ENCODE measurements around the gene DIPK2A. TPM values are rescaled to one million over a fixed set of nuclear protein-coding genes. Genes with fewer than 3 reads are reported as not detected.

Gene DIPK2A
- polyA plus RNA-seq, 1 donor from 2014 or later: 9.7 TPM

GRCh38 chr3:143979041-143979440 is 7.4 kb downstream of the DIPK2A start:
- H3K9ac ChIP-seq (ENCODE audit: low read length): no peak overlapping the region
- H3K36me3 ChIP-seq (ENCODE audit: insufficient read depth, low read length): no peaks in the 10 kb centered on the region
- no peaks in the 10 kb centered on the region for H3K9me3 ChIP-seq (ENCODE audit: low read length)
- H3K27me3 ChIP-seq (ENCODE audit: insufficient read depth, low read depth, low read length): no peaks in the 10 kb centered on the region
- H3K4me3 ChIP-seq (ENCODE audit: low read length): no peak overlapping the region
- no peaks in the 10 kb centered on the region for H3K9me2 ChIP-seq (ENCODE audit: insufficient read depth, low read length)
- no peak overlapping the region for H3K27ac ChIP-seq (ENCODE audit: low read length)
- H3K79me2 ChIP-seq (replicated peaks; ENCODE audit: insufficient read depth, low read length): peaks cover 90% of the 10 kb centered on the region
- no peak overlapping the region for H3K4me2 ChIP-seq (ENCODE audit: low read length)
- TF ChIP-seq RAD21 (conservative IDR thresholded peaks at IDR 0.05) (no peak), TAF1 (IDR thresholded peaks at IDR 0.05; ENCODE audit: low read depth) (no peak), MXI1 (conservative IDR thresholded peaks at IDR 0.05; ENCODE audit: poor library complexity, severe bottlenecking) (no peak)
- H2AFZ ChIP-seq (ENCODE audit: low read depth, low read length): no peak overlapping the region
- H4K20me1 ChIP-seq (ENCODE audit: insufficient read depth): no peaks in the 10 kb centered on the region
- H3F3A ChIP-seq (ENCODE audit: insufficient read depth, low read length, poor library complexity, severe bottlenecking): peaks cover 1% of the 10 kb centered on the region

GRCh38 chr3:143979813-143980212 is 8.2 kb downstream of the DIPK2A start:
- Histone ChIP-seq H3K27ac (ENCODE audit: low read length) (no peak overlapping the region), H4K20me1 (ENCODE audit: insufficient read depth) (no peaks in the 10 kb centered on the region), H3K27me3 (ENCODE audit: insufficient read depth, low read depth, low read length) (no peaks in the 10 kb centered on the region), H3F3A (ENCODE audit: insufficient read depth, low read length, poor library complexity, severe bottlenecking) (no peaks in the 10 kb centered on the region), H3K9me2 (ENCODE audit: insufficient read depth, low read length) (no peaks in the 10 kb centered on the region), H3K4me3 (ENCODE audit: low read length) (no peak overlapping the region), H3K9ac (ENCODE audit: low read length) (no peak overlapping the region), H3K4me2 (ENCODE audit: low read length) (no peak overlapping the region), H3K9me3 (ENCODE audit: low read length) (no peaks in the 10 kb centered on the region), H3K79me2 (replicated peaks; ENCODE audit: insufficient read depth, low read length) (peaks cover 89% of the 10 kb centered on the region), H3K36me3 (ENCODE audit: insufficient read depth, low read length) (no peaks in the 10 kb centered on the region), H2AFZ (ENCODE audit: low read depth, low read length) (no peak overlapping the region)
- no peak for TF ChIP-seq EP300 (conservative IDR thresholded peaks at IDR 0.05; ENCODE audit: poor library complexity, severe bottlenecking)
- no peak for TF ChIP-seq MXI1 (conservative IDR thresholded peaks at IDR 0.05; ENCODE audit: poor library complexity, severe bottlenecking)
- TF ChIP-seq RAD21 (conservative IDR thresholded peaks at IDR 0.05): no peak
- TF ChIP-seq, protein P1, sequence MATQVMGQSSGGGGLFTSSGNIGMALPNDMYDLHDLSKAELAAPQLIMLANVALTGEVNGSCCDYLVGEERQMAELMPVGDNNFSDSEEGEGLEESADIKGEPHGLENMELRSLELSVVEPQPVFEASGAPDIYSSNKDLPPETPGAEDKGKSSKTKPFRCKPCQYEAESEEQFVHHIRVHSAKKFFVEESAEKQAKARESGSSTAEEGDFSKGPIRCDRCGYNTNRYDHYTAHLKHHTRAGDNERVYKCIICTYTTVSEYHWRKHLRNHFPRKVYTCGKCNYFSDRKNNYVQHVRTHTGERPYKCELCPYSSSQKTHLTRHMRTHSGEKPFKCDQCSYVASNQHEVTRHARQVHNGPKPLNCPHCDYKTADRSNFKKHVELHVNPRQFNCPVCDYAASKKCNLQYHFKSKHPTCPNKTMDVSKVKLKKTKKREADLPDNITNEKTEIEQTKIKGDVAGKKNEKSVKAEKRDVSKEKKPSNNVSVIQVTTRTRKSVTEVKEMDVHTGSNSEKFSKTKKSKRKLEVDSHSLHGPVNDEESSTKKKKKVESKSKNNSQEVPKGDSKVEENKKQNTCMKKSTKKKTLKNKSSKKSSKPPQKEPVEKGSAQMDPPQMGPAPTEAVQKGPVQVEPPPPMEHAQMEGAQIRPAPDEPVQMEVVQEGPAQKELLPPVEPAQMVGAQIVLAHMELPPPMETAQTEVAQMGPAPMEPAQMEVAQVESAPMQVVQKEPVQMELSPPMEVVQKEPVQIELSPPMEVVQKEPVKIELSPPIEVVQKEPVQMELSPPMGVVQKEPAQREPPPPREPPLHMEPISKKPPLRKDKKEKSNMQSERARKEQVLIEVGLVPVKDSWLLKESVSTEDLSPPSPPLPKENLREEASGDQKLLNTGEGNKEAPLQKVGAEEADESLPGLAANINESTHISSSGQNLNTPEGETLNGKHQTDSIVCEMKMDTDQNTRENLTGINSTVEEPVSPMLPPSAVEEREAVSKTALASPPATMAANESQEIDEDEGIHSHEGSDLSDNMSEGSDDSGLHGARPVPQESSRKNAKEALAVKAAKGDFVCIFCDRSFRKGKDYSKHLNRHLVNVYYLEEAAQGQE (IDR thresholded peaks at IDR 0.05; ENCODE audit: borderline replicate concordance): no peak
- TF ChIP-seq EZH2 (IDR thresholded peaks at IDR 0.05; ENCODE audit: borderline replicate concordance, insufficient read depth, low read length, poor library complexity, severe bottlenecking): no peak
- TF ChIP-seq TAF1 (IDR thresholded peaks at IDR 0.05; ENCODE audit: low read depth): no peak
- no peak for TF ChIP-seq POLR2AphosphoS5 (IDR thresholded peaks at IDR 0.05)
- no peak for TF ChIP-seq CTCF (IDR thresholded peaks at IDR 0.05; ENCODE audit: poor library complexity, severe bottlenecking)
- TF ChIP-seq SMC3 (conservative IDR thresholded peaks at IDR 0.05; ENCODE audit: poor library complexity): no peak

- Histone ChIP-seq H4K20me1 (ENCODE audit: insufficient read depth) (no peaks in the 10 kb centered on the region), H3K4me2 (ENCODE audit: low read length) (no peak overlapping the region), H3K36me3 (ENCODE audit: insufficient read depth, low read length) (no peaks in the 10 kb centered on the region), H3K27me3 (ENCODE audit: insufficient read depth, low read depth, low read length) (no peaks in the 10 kb centered on the region), H3K9me3 (ENCODE audit: low read length) (no peaks in the 10 kb centered on the region), H3K27ac (ENCODE audit: low read length) (no peak overlapping the region), H3F3A (ENCODE audit: insufficient read depth, low read length, poor library complexity, severe bottlenecking) (no peaks in the 10 kb centered on the region), H2AFZ (ENCODE audit: low read depth, low read length) (no peak overlapping the region), H3K9ac (ENCODE audit: low read length) (no peak overlapping the region), H3K79me2 (replicated peaks; ENCODE audit: insufficient read depth, low read length) (peaks cover 34% of the 10 kb centered on the region), H3K9me2 (ENCODE audit: insufficient read depth, low read length) (no peaks in the 10 kb centered on the region), H3K4me3 (ENCODE audit: low read length) (no peak overlapping the region)
- TF ChIP-seq POLR2AphosphoS5 (IDR thresholded peaks at IDR 0.05) (no peak), SMC3 (conservative IDR thresholded peaks at IDR 0.05; ENCODE audit: poor library complexity) (no peak), CTCF (IDR thresholded peaks at IDR 0.05; ENCODE audit: poor library complexity, severe bottlenecking) (no peak), EP300 (conservative IDR thresholded peaks at IDR 0.05; ENCODE audit: poor library complexity, severe bottlenecking) (no peak), RAD21 (conservative IDR thresholded peaks at IDR 0.05) (no peak), TAF1 (IDR thresholded peaks at IDR 0.05; ENCODE audit: low read depth) (no peak), EZH2 (IDR thresholded peaks at IDR 0.05; ENCODE audit: borderline replicate concordance, insufficient read depth, low read length, poor library complexity, severe bottlenecking) (no peak), MXI1 (conservative IDR thresholded peaks at IDR 0.05; ENCODE audit: poor library complexity, severe bottlenecking) (no peak)
- TF ChIP-seq, protein P1 (IDR thresholded peaks at IDR 0.05; ENCODE audit: borderline replicate concordance): no peak
These were observed 16.7 kb downstream of the DIPK2A start for GRCh38 chr3:143988306-143988705.

Measured in neural cell (in vitro differentiated cells).